ENCODE measurements around the gene LCAT. TPM values are rescaled to one million over a fixed set of nuclear protein-coding genes. Genes with fewer than 3 reads are reported as not detected.

The LCAT gene
- total and polyA plus RNA-seq, 8 donors = 10.1 to 20.7 (median 17.6) TPM

GRCh38 chr16:67914758-67915495 is 29.0 kb downstream of the LCAT start:
- no peak overlapping the region for H3K27ac ChIP-seq
- 64 to 77% (median 69%) methylated on average over 6 to 7 of the region's 7 CpGs for WGBS, 5 donors
- no peak for DNase-seq
- TF ChIP-seq POLR2A (IDR thresholded peaks at IDR 0.05) = no peak
- no peak for TF ChIP-seq POLR2AphosphoS5 (IDR thresholded peaks at IDR 0.05)
- no peak for TF ChIP-seq CTCF (IDR thresholded peaks at IDR 0.05)
- TF ChIP-seq EP300 (IDR thresholded peaks at IDR 0.05) = no peak
- no peaks in the 10 kb centered on the region for H3K9me3 ChIP-seq
- H3K4me3 ChIP-seq = no peak overlapping the region
- H3K27me3 ChIP-seq = no peaks in the 10 kb centered on the region
- peaks cover 6 to 40% (median 22%) of the 10 kb centered on the region in 4 donors for H3K4me1 ChIP-seq
- intact Hi-C loops (cut with DNase I; ENCODE audit: low total_unique reads) = no loop called here
- peaks cover 12 to 78% (median 67%) of the 10 kb centered on the region in 4 donors for H3K36me3 ChIP-seq

DNA sequence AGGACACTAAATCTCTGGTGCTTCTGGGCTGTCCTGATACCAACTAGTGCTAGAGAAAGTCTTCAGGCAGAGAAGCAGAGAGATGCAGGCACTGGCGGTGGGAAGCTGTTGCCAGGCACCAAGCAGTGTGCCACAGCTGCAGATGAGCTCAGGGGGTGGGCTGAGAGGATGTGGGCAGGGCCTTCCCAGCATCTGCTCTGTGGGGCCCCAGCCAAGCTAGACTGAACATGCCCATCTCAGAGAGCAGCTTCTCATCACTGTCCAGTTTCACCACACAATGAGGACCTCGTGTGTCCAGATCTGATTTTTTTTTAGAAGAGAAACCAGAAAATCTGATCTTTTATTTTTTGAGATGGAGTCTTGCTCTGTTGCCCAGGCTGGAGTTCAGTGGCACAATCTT is 33.8 kb downstream of the LCAT start:
- H3K4me3 ChIP-seq = no peak overlapping the region
- intact Hi-C loops (cut with DNase I; ENCODE audit: low total_unique reads) = no loop called here
- TF ChIP-seq EP300 (IDR thresholded peaks at IDR 0.05) (no peak), POLR2A (IDR thresholded peaks at IDR 0.05) (no peak), CTCF (IDR thresholded peaks at IDR 0.05) (no peak), POLR2AphosphoS5 (IDR thresholded peaks at IDR 0.05) (no peak)
- H3K36me3 ChIP-seq = peaks cover 20 to 58% (median 50%) of the 10 kb centered on the region in 4 donors
- peak in 1 of 2 donors; percentile 62 for DNase-seq
- H3K27me3 ChIP-seq = no peaks in the 10 kb centered on the region
- peaks cover 0 to 8% (median 1%) of the 10 kb centered on the region in 4 donors for H3K4me1 ChIP-seq
- 65 to 75% (median 68%) methylated on average over 2 of the region's 2 CpGs for WGBS, 5 donors
- no peaks in the 10 kb centered on the region for H3K9me3 ChIP-seq
- no peak overlapping the region for H3K27ac ChIP-seq

DNA sequence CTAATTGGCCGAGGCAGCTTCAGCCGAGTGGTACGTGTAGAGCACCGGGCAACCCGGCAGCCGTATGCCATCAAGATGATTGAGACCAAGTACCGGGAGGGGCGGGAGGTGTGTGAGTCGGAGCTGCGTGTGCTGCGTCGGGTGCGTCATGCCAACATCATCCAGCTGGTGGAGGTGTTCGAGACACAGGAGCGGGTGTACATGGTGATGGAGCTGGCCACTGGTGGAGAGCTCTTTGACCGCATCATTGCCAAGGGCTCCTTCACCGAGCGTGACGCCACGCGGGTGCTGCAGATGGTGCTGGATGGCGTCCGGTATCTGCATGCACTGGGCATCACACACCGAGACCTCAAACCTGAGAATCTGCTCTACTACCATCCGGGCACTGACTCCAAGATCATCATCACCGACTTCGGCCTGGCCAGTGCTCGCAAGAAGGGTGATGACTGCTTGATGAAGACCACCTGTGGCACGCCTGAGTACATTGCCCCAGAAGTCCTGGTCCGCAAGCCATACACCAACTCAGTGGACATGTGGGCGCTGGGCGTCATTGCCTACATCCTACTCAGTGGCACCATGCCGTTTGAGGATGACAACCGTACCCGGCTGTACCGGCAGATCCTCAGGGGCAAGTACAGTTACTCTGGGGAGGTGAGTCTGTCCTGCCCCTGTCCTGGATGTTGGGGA is 34.7 kb downstream of the LCAT start:
- intact Hi-C loops (cut with DNase I; ENCODE audit: low total_unique reads) = no loop called here
- H3K4me1 ChIP-seq = no peaks in the 10 kb centered on the region
- TF ChIP-seq CTCF (IDR thresholded peaks at IDR 0.05) (no peak), POLR2AphosphoS5 (IDR thresholded peaks at IDR 0.05) (no peak), POLR2A (IDR thresholded peaks at IDR 0.05) (no peak), EP300 (IDR thresholded peaks at IDR 0.05) (no peak)
- H3K27me3 ChIP-seq = no peaks in the 10 kb centered on the region
- no peak overlapping the region for H3K27ac ChIP-seq
- DNase-seq = no peak
- no peaks in the 10 kb centered on the region for H3K9me3 ChIP-seq
- WGBS, 5 donors = 95 to 97% (median 96%) methylated on average over 26 to 36 of the region's 36 CpGs
- H3K4me3 ChIP-seq = no peak overlapping the region
- peaks cover 20 to 61% (median 46%) of the 10 kb centered on the region in 4 donors for H3K36me3 ChIP-seq

- 88 to 93% (median 92%) methylated on average over 11 of the region's 11 CpGs for WGBS, 5 donors
- DNase-seq = no peak
- Histone ChIP-seq H3K27ac (no peak overlapping the region), H3K4me3 (no peak overlapping the region), H3K36me3 (peaks cover 20 to 70% (median 53%) of the 10 kb centered on the region in 4 donors), H3K4me1 (peaks cover 0 to under 1% (median 0%) of the 10 kb centered on the region in 4 donors), H3K9me3 (no peaks in the 10 kb centered on the region), H3K27me3 (no peaks in the 10 kb centered on the region)
- TF ChIP-seq CTCF (IDR thresholded peaks at IDR 0.05) (no peak), EP300 (IDR thresholded peaks at IDR 0.05) (no peak), POLR2AphosphoS5 (IDR thresholded peaks at IDR 0.05) (no peak), POLR2A (IDR thresholded peaks at IDR 0.05) (no peak)
- intact Hi-C loops (cut with DNase I; ENCODE audit: low total_unique reads) = no loop called here
Observed at GRCh38 chr16:67907397-67908180, 36.3 kb downstream of the LCAT start.

Data from stomach (tissue), 9 donors.